Neural crest cell (in vitro differentiated cells): Measurements from ENCODE around the gene PDZRN3. TPM values are rescaled to one million over a fixed set of nuclear protein-coding genes. Genes with fewer than 3 reads are reported as not detected.

Source experiments
- DNase-seq: peaks from one replicate; pipeline ENCODE4 v3.0.0; 2021; ENCODE audit warnings: low read depth, mixed read lengths, low spot score
- H3K27ac Mint-ChIP-seq: one replicate; pipeline ENCODE4 v1.8.0; 2021; ENCODE audit warnings: mild to moderate bottlenecking, mixed read lengths; ENCODE audit not compliant: unreplicated experiment
- H3K27me3 Mint-ChIP-seq: 2 replicates; pipeline ENCODE4 v1.8.0; 2021; ENCODE audit warnings: low read depth, mild to moderate bottlenecking, mixed read lengths
- H3K36me3 Mint-ChIP-seq: 2 replicates; pipeline ENCODE4 v1.8.0; 2021; ENCODE audit warnings: low read depth, mild to moderate bottlenecking, mixed read lengths
- H3K4me1 Mint-ChIP-seq: 2 replicates; pipeline ENCODE4 v1.8.0; 2021; ENCODE audit warnings: mixed read lengths
- H3K4me3 Mint-ChIP-seq: one replicate; pipeline ENCODE4 v1.8.0; 2021; ENCODE audit warnings: mild to moderate bottlenecking, mixed read lengths
- H3K9me3 Mint-ChIP-seq: 2 replicates; pipeline ENCODE4 v1.8.0; 2021; ENCODE audit warnings: mixed read lengths
- CTCF ChIP-seq: fragments of 200-600 bp; sonication (generic); conservative IDR thresholded peaks from 2 replicates; pipeline ENCODE4 v1.5.0; 2021; ENCODE audit warnings: antibody characterized with exemption, mild to moderate bottlenecking
- total RNA-seq: library from RNA; stranded (reverse); gene quantifications from 2 replicates; pipeline ENCODE4 v1.2.1, GENCODE V29; 2021

Gene PDZRN3
- total RNA-seq, 1 donor from 2014 or later: 12.2 TPM

- no peak for TF ChIP-seq CTCF
- no peaks in the 10 kb centered on the region for H3K9me3 Mint-ChIP-seq
- H3K4me1 Mint-ChIP-seq: peaks cover 38% of the 10 kb centered on the region
- H3K27ac Mint-ChIP-seq: no peak overlapping the region
- H3K27me3 Mint-ChIP-seq: no peaks in the 10 kb centered on the region
- no peak for DNase-seq
- no peak overlapping the region for H3K4me3 Mint-ChIP-seq
- peaks cover 10% of the 10 kb centered on the region for H3K36me3 Mint-ChIP-seq
These were observed 219.7 kb downstream of the PDZRN3 start for GRCh38 chr3:73405000-73405399.

- TF ChIP-seq CTCF: no peak
- peaks cover 38% of the 10 kb centered on the region for H3K4me1 Mint-ChIP-seq
- peaks cover 10% of the 10 kb centered on the region for H3K36me3 Mint-ChIP-seq
- no peaks in the 10 kb centered on the region for H3K27me3 Mint-ChIP-seq
- no peak for DNase-seq
- no peak overlapping the region for H3K4me3 Mint-ChIP-seq
- no peak overlapping the region for H3K27ac Mint-ChIP-seq
- no peaks in the 10 kb centered on the region for H3K9me3 Mint-ChIP-seq
These were observed 220.3 kb downstream of the PDZRN3 start for GRCh38 chr3:73404435-73404834.

GRCh38 chr3:73403444-73403843 lies 221.3 kb downstream of the PDZRN3 start:
- Mint-ChIP-seq H3K27me3 (no peaks in the 10 kb centered on the region), H3K4me3 (no peak overlapping the region), H3K9me3 (no peaks in the 10 kb centered on the region), H3K4me1 (peaks cover 38% of the 10 kb centered on the region), H3K27ac (no peak overlapping the region), H3K36me3 (peaks cover 10% of the 10 kb centered on the region)
- DNase-seq: no peak
- no peak for TF ChIP-seq CTCF

GRCh38 chr3:73401616-73402279 lies 223.0 kb downstream of the PDZRN3 start:
- H3K4me1 Mint-ChIP-seq: peaks cover 38% of the 10 kb centered on the region
- H3K27me3 Mint-ChIP-seq: no peaks in the 10 kb centered on the region
- peaks cover 10% of the 10 kb centered on the region for H3K36me3 Mint-ChIP-seq
- DNase-seq: no peak
- no peaks in the 10 kb centered on the region for H3K9me3 Mint-ChIP-seq
- peak overlapping the region; percentile 3 for H3K27ac Mint-ChIP-seq
- H3K4me3 Mint-ChIP-seq: no peak overlapping the region
- TF ChIP-seq CTCF: no peak

GRCh38 chr3:73401059-73401458 lies 223.7 kb downstream of the PDZRN3 start:
- TF ChIP-seq CTCF: no peak
- Mint-ChIP-seq H3K27ac (peak overlapping the region; percentile 8), H3K9me3 (no peaks in the 10 kb centered on the region), H3K27me3 (no peaks in the 10 kb centered on the region), H3K4me3 (no peak overlapping the region), H3K36me3 (peaks cover 10% of the 10 kb centered on the region), H3K4me1 (peaks cover 38% of the 10 kb centered on the region)
- no peak for DNase-seq
